HG03103 (cell line): ENCODE results near the gene SCYL3.
"Not testable (repeated sequence)": the region's sequence is repeated elsewhere in the genome, so short reads cannot be mapped to it uniquely, and the experiment has no call there.

Experiments used
- ATAC-seq: cut with Tn5 transposase; IDR thresholded peaks from one replicate; pipeline ENCODE4 v1.9.1; 2021; ENCODE audit warnings: low read depth; ENCODE audit not compliant: unreplicated experiment

The SCYL3 gene, protein sequence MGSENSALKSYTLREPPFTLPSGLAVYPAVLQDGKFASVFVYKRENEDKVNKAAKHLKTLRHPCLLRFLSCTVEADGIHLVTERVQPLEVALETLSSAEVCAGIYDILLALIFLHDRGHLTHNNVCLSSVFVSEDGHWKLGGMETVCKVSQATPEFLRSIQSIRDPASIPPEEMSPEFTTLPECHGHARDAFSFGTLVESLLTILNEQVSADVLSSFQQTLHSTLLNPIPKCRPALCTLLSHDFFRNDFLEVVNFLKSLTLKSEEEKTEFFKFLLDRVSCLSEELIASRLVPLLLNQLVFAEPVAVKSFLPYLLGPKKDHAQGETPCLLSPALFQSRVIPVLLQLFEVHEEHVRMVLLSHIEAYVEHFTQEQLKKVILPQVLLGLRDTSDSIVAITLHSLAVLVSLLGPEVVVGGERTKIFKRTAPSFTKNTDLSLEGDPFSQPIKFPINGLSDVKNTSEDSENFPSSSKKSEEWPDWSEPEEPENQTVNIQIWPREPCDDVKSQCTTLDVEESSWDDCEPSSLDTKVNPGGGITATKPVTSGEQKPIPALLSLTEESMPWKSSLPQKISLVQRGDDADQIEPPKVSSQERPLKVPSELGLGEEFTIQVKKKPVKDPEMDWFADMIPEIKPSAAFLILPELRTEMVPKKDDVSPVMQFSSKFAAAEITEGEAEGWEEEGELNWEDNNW

DNA sequence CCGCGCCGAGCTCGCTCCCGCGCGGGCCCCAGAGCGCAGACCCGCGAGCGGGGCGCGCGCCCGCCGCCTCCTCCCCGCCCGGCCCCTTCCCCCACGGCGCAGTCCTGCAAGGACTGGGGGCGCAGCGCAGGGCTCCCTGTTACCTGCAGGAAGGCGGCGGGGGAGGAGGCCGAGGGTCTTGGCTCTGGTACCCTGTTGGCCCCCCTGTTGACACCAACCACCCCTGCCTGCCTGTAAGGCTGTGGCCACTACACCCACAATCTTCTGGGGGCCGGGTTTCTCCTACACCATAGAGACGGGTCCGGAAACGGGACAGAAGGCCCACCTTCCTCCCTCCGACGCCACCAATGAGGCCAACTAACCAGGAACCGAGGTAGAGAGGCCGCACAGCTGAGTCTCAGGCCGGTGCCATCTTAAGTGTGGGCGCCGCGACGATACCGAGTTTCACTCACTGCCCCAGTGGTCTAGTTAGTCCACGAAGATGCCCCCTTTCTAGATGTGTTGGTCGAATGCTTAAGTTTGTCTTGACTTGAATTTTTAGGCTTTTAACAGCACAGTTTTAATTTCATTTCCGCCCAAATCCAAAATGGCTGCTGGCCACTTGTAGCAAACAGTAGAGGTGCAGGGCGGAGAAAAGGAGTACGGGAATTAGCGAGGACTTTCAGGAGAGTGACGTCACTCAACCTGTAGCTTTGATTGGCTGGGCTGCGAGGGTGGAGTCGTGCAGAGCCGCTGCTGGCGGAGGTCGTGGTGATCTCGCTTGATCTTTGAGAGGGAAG lies at the start of gene SCYL3:
TSS of gene SCYL3 (minus strand) at position 252 of the 779 bp plus-strand sequence. CDS start 5,056 bp downstream, outside the sequence.
- peak; percentile 72 for ATAC-seq

DNA sequence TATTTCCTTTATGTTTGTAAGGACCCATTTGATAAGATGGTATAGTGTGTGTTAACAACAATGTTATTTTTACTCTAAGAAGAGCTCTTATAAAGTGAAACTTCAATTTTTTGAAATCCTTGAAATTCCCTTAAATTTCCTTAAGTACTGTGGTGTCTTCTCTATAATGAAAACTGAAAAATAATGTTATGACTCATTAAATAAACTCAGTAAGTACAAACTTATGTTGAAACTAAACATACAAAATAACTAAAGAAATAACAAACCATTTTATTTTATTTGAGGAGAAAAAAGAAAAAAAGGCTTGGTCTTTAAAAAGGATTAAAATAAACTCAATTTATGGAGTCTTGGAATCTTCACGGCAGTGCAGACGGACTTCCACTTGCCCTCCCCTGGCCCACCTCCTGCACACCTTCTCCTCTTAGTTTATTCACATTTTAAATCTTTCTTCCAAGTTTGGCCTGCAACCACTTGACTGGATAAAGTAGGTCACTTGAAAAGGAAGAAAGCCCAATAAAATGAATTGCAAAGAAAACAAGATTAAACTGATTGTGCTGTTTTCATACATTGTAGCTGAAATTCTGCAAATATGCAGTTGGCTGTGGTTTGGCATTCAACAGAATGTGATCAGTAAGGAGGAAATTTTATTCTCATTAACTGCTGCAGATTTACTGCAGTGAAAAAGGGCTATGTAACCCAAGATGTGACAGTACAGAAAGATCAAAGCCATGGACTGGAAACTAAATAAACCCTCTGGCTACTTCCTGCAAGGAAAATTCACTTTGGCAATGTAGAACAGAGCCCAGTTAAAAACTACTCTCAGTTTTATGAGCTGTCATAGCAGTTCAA lies 48.5 kb upstream of the SCYL3 start:
- ATAC-seq: no peak

DNA sequence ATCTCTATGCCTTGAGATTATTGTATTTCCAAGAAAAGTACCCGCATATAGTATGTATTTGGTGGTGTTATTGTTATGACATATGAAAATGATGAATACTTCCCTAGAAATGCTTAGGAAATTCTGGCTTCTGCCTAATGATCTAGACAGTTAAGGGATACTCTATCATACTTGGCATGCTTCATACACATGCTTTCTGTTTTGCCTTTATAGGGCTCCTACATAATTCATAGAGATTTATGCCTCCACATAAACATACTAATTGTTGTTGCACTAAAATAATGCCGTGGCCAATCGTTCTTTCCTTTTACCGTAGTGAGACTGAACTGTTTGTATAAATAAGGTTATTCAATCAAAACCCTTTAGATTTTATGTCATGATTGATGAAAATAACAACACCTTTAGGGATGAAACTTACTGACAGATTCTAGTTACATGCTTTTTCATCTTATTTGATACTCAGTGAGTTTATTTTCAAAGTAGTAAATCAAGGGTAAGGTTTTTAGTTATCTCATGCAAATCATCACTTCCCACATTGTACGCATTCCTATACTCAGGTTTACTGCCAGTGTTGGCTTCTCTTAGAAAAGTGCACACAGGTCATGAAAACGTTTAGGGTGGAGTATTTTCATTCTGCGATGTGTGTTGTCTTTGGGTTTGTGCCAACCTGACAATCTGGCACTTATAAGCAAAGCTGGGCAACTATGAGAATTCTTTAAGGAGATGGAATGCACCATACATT lies 40.5 kb upstream of the SCYL3 start:
- no peak for ATAC-seq

DNA sequence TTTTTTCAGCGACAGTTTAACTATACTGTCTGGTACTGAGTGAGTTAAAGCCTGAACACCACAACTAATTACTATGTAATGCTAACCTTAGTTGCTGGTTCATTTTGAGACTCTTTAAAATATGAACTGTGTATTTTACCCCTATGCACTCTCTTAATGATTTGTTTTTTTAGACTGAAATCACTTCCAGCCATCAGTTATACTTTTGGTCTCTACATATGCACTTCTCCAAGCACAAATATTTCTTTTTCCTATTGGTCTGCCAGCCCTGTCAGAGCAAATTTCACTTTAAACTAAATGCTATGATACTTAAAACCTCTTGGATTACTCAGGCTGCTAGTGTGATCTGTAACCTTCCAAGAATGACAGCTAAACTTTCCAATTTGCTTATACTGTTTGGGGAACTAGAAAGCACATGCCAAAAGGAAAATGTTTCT lies 38.1 kb upstream of the SCYL3 start:
- no peak for ATAC-seq

DNA sequence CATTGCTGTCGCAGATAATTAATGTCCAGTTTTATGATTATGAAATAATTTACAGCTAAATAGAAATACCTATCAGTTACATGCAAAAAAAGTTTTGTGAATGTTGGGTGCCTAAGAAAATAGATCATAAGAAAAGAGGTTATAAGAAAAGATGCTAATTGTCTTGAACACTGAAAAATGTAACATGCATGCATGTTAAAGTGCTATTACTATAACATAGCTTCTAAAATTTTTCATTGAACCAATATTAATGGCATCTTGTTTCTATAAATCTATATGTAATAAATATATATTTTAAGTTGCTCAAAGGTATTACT lies 35.5 kb upstream of the SCYL3 start:
- no peak for ATAC-seq

DNA sequence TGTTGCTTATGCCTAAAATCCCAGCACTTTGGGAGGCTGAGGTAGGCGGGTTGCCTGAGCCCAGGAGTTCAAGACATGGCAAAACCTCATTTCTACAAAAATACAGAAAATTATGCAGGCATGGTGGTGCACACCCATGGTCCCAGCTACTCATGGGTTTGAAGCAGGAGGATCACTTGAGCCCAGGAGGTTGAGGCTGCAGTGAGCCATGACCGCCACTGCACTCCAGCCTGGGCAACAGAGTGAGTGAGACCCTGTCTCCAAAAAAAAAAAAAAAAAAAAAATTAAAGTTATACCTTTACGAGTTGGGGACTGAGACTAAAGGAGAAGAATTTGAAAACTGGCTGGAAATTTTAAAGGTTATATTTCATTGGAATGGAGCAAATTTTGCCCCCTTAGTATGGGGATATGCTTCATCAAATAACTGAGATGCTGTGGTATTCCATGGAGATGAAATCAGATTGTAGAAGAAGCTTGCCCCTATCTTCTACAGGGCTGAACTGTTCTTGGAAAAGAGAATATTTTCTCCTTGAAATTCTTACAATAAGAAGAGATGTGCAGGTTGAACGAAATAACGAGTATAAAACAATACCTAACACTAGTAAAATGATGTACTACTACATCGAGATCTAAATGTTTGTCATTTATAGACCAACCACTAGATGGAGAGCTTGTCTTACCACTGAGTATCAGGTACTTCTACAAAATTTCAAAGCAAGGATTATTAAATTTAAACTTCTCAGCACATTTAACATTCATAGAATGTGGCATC lies 34.9 kb upstream of the SCYL3 start:
- ATAC-seq: no peak

DNA sequence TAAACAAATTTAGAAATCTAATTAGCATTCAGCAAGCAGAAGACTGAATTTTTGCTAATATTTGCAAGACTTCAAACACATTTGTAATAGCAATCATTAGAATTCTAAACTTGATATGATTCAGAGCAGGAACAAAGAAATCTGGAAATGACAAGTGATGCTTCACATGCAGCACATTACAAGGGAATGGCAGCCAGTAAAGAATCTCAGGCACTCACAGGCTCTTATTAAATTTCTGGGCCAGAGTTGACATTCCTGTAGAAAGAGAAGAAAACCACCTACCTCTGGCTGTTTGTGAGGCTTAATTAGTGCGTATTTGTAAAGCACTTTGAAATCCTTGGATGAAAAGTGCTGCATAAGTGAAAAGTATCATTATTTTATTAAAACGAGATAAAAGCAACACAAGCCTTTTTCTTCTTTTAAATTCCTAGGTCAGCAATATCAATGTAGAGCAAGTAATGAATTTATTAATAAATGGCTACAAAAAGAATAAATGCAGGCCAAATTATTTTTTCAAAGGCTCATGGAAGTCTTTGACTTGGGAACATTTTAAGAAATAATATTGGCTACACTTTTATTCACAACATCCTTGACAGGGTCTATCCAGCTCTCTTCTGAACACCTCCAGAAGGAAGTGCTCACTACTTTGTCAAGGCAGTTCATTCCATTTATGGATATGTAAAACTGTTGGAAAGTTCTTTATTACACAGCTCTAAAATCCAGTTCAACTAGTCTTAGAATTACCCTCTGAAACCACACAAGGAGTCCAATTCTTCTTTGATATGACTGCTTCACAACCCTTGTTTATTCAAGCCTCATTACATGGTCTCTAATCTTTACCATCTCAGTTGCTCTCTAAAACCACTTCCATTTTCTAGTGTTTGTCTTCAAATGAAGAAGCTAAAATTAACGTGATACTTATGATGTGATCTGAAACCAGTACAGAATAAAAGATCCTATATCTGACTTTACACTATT lies 32.1 kb upstream of the SCYL3 start:
- peak; percentile 75 for ATAC-seq

DNA sequence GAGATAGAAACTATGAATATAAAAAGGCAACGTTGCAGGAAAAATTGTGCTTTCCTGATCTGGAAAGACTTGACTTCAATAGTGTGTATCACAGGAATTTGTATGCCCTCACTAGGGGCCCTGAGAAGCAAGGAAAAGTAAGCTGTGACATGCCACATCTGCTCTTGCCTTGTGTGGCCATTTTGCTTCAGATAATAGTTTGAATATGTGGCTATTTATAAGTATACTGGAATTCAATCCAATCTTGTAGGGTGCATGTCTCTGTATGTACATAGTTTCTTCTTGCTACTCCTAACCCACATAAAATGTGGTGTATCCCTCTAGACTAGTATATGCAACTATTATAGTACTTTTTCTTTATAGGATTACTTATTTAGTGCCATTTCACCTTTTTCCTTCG lies 31.1 kb upstream of the SCYL3 start:
- no peak for ATAC-seq

DNA sequence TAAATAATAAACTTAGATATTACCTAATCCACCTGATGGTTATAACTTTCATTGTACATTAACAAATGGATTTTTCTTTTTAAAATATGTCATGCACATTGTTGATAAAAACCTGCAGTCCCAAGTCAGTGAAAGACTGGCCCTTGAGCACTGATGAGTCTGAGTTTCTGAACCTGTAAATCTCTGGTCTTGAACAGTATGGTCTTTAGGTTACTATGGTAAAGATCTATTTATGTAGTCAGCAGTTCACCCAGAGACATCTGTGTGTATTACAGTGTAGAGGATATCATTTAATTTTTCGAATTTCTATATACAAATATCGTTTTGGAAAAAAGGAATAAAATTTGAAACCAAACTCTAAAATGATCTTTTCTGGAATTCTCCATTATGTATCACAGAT lies 30.4 kb upstream of the SCYL3 start:
- ATAC-seq: no peak

DNA sequence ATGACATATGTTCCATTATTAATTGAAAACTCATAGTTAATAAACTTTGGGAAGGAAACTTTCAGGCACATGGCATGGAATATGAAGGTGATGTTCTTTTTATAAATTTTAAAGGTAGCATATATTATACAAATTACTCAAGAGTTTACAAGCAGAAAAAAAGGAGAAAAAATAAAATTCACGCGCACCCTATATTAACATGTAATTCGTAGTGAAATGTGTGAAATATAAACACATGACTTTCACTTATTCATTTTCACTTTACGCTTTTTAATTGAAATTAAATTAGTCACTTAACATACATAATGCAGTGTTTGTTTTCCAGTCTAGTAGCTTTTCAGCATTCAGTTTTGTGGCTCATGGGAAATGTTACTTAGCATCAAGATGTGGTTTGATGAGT lies 27.4 kb upstream of the SCYL3 start:
- ATAC-seq: no peak

DNA sequence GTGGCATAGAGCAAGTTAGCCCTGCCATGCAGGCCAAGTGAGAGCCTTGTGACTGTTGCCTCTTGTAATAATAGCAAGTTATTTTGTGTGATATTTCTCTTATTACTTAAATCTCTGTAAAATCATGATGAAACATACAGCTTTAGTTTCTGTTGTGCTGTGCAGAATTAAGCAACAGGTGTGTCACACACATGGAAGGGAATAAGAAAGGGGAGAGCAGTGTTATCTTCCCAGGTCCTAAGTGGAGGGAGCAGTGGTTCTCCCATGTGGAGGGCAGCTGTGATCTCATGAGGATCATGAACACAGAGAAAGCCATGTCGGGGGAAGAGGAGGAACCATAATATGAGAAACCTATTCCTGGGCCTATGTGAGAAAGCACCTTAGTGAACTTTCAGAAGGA lies 25.2 kb upstream of the SCYL3 start:
- ATAC-seq: no peak

DNA sequence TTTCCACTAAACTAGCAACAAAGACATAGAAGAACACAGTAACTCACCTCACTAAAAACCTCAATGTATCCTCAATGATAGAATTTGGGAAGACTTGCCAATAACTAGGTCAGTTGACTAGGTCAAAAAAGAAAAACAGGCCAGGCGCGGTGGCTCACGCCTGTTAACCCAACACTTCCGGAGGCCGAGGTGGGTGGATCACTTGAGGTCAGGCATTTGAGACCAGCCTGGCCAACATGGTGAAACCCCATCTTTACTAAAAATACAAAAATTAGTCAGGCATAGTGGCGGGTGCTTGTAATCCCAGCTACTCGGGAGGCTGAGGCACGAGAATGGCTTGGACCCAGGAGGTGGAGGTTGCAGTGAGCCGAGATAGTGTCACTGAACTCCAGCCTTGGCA lies 24.5 kb upstream of the SCYL3 start:
- ATAC-seq: not testable (repeated sequence)

DNA sequence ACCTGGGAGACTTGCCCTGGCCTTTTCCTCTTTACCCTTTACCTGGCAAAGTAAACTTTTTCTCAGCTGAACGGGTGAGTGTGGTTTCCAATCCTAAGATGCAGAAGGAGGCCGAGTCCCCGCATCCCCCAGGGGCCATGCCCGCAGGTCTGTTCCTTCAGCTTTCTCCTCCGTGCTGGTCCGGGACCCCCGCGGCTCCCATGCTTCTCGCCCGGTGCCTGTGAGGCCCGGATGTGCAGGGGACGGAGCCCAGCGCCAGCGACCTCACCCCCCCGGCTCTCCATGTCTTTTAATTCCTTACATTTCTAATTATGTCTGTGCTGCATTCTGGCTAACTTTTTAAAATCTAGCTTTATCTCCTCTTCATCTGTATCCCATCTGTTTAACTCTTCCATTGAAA lies 21.5 kb upstream of the SCYL3 start:
- no peak for ATAC-seq

DNA sequence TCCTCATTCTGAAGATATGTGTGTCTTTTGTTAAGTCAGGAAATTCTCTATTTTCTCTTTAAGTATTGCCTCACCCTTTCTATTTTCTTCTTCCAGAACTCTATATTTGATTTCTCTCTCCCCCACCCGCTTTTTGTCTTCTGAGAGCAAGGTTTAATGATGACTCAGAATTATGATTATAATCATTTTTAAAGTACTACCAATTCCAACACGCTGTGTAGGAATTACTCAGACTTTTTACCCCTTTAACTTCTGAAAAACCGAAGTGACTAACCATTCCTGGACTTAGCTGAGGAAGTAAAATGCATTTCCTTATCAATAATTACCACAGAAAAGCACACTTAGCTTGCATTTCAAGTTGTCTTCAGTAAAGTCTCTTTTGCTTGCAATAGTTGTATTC lies 20.8 kb upstream of the SCYL3 start:
- no peak for ATAC-seq

DNA sequence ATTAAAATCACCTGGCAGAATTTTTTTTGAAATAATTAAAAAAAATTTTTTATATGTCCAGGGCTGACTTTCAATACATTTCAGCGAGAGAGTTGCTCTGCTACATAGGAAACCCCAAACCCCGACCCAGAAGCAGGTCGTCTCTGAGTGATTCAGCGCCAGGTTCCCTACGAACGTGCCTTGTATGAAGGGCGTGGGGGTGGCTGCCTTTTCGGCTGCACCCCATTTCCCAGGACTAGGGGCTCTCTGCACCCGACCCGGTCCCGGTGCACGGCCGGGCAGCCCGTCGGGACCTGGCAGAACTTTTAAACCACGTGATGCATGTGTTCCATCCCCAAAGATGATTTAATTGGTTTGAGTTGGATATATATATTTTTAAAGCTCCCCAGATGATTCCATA lies 15.8 kb upstream of the SCYL3 start:
- no peak for ATAC-seq

DNA sequence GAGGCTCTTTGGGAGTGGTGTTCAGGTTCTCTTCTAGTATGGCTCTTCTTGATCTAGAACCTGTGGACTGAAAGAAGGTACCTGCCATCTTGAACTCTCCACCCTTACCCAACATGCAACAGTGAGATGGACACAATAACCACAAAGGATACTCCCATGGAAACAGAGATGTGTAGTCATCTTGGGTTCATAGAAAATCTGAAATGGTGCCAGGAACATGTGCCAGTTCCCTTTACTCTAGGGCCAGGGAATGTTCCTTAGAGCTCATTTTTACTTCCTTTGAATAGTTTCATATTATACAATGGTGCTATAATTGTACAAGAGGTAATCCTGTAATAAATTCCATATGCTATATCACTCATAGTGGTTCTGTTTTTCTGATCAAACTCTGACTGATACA lies 13.2 kb upstream of the SCYL3 start:
- ATAC-seq: no peak

DNA sequence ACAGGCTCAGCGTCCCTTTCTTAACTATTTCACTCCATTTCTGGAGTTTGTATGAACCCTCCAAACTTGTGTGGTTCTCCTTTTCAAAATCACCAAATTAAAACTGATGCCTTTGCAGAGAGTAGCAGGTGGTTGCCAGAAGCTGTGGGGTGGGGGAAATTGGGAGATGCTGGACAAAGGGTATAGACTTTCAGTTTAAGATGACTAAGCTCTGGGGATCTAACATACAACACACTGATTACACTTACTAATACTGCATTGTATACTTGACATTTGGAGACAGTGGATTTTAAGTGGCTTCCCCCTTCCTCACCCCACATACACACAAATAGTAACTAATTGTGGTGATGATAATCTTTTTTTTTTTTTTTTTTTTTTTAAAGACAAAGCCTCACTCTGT lies 11.1 kb upstream of the SCYL3 start:
- no peak for ATAC-seq

DNA sequence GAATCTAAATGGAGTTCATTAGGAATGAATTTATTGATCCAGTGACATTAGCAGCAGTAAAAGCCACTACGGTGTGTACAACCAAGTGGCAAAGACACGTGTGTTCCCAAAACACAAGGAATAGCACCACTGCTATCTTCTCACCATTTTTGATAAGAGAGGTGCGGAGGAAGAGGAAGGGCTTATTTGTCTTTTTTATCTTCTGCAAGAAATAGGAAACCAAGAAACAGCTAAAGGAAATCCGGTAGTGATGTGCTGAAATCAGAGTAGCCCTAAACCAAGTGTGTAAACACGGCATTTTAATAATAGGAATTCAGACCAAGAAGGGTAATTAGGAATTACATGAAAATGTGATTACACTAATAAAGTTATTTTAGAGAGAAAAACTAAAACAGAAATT lies 9.1 kb upstream of the SCYL3 start:
- no peak for ATAC-seq
